H1 (cell line): Measurements from ENCODE around the gene ATP1A1. TPM values are rescaled to one million over a fixed set of nuclear protein-coding genes. Genes with fewer than 3 reads are reported as not detected.

Source experiments
- ATF3 ChIP-seq: IDR thresholded peaks from 2 replicates; pipeline ENCODE4 v1.6.1; 2011; ENCODE audit warnings: low read depth, mild to moderate bottlenecking, low read length; ENCODE audit not compliant: insufficient read depth
- polyA plus RNA-seq, 7 experiments: library from polyadenylated mRNA; depleted of rRNA in 3 of 7; stranded (reverse) in 5 of 7; unstranded in 2 of 7; fragments of >200 nt in 5 of 7; fragments of 200-250 nt in 2 of 7; gene quantifications; 1 replicate in 5 of 7; 2 replicates in 1 of 7; 4 replicates in 1 of 7; pipeline versions ENCODE4 v1.2.1 to v1.2.3, GENCODE V29; 2011 to 2013; ENCODE audit warnings: missing spikeins in 2 of 7, mixed read lengths in 2 of 7
- total RNA-seq: library from RNA; stranded (reverse); fragmentation: NEBNext Ultra II Directional; extraction: Animal tissue kit (Norgen Biotek cat#: 25700); gene quantifications from 2 replicates; pipeline ENCODE4 v1.2.1, GENCODE V29; 2021

ATP1A1 gene
- total and polyA plus RNA-seq, 2 of the 8 experiments (the other 6 are each of a cell fraction or from before 2014, with no cell fraction given) = 222 to 325 TPM

DNA sequence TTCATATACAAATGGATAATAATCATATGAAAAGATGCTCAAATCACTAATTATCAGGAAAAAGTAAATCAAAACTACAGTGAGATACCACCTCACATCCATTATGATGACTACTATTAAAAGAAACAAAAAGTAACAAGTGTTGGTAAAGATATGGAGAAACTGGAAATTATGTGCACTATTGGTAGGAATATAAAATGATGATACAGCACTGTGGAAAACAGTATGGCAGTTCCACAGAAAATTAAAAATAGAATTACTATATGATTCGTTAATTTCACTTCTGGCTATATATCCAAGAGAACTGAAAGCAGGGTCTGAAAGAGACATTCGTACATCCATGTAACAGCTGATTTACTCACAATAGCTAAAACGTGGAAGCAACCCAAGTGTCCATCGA lies 21.1 kb upstream of the ATP1A1 start (continued):
- no peak for TF ChIP-seq ATF3
